NCI-H2171 (cell line): ENCODE measurements around the gene RBM19.
A peak's percentile ranks its signal among the peaks of the same experiment; 100 is the strongest.

ENCODE experiments used
- DNase-seq: peaks from one replicate; lab custom pipeline; 2025; lab: John Stamatoyannopoulos, UW

The RBM19 gene

GRCh38 chr12:113990250-113991223, 24.4 kb upstream of the RBM19 start:
- no peak for DNase-seq

GRCh38 chr12:113988976-113989375, 22.9 kb upstream of the RBM19 start:
- DNase-seq: no peak

- DNase-seq: no peak
Measured at GRCh38 chr12:113988064-113988451, 21.9 kb upstream of the RBM19 start.

- DNase-seq: no peak
Measured at GRCh38 chr12:113987261-113988063, 21.3 kb upstream of the RBM19 start.

- no peak for DNase-seq
Measured at GRCh38 chr12:113984464-113984863, 18.3 kb upstream of the RBM19 start.

GRCh38 chr12:113983777-113984448, 17.8 kb upstream of the RBM19 start:
- no peak for DNase-seq

- no peak for DNase-seq
Measured at GRCh38 chr12:113983265-113983664, 17.1 kb upstream of the RBM19 start.

GRCh38 chr12:113981876-113982275, 15.8 kb upstream of the RBM19 start:
- DNase-seq: no peak

GRCh38 chr12:113980537-113981337, 14.6 kb upstream of the RBM19 start:
- peak; percentile 66 for DNase-seq

GRCh38 chr12:113980054-113980453, 13.9 kb upstream of the RBM19 start:
- DNase-seq: no peak

- DNase-seq: no peak
Measured at GRCh38 chr12:113978080-113978479, 12.0 kb upstream of the RBM19 start.

- DNase-seq: no peak
Measured at GRCh38 chr12:113974006-113974405, 7.9 kb upstream of the RBM19 start.

- DNase-seq: no peak
Measured at GRCh38 chr12:113973109-113973904, 7.2 kb upstream of the RBM19 start.

- no peak for DNase-seq
Measured at GRCh38 chr12:113971392-113971791, 5.3 kb upstream of the RBM19 start.

GRCh38 chr12:113970211-113970610, 4.1 kb upstream of the RBM19 start:
- DNase-seq: no peak

GRCh38 chr12:113967368-113967767, 1.2 kb upstream of the RBM19 start:
- no peak for DNase-seq

GRCh38 chr12:113962733-113963132, 3.4 kb downstream of the RBM19 start:
- no peak for DNase-seq

- DNase-seq: no peak
Measured at GRCh38 chr12:113961921-113962710, 4.0 kb downstream of the RBM19 start.

GRCh38 chr12:113960030-113960429, 6.1 kb downstream of the RBM19 start:
- no peak for DNase-seq

GRCh38 chr12:113959096-113959495, 7.0 kb downstream of the RBM19 start:
- no peak for DNase-seq
